Activated T-helper 17 cell treated with anti-CD3 and anti-CD28 coated beads, Interleukin-2, amount 50 U/mL, for 72 hours (primary cell): Measurements from ENCODE around the gene FASLG. TPM values are rescaled to one million over a fixed set of nuclear protein-coding genes. Genes with fewer than 3 reads are reported as not detected.
"Not testable (repeated sequence)": the region's sequence is repeated elsewhere in the genome, so short reads cannot be mapped to it uniquely, and the experiment has no call there.

Experiments used
- ATAC-seq: fragments of 150-1000 bp; cut with Tn5 transposase; replicated peaks from 2 replicates; pipeline ENCODE4 v1.10.0; 2021; ENCODE audit warnings: mild to moderate bottlenecking, moderate library complexity
- H3K27ac Mint-ChIP-seq: one replicate; pipeline ENCODE4 v1.8.0; 2022; ENCODE audit warnings: mixed read lengths
- H3K27me3 Mint-ChIP-seq: one replicate; pipeline ENCODE4 v1.8.0; 2022; ENCODE audit warnings: mixed read lengths
- H3K36me3 Mint-ChIP-seq: one replicate; pipeline ENCODE4 v1.8.0; 2022; ENCODE audit warnings: low read depth, mild to moderate bottlenecking, mixed read lengths
- H3K4me1 Mint-ChIP-seq: one replicate; pipeline ENCODE4 v1.8.0; 2022; ENCODE audit warnings: mixed read lengths
- H3K4me3 Mint-ChIP-seq: one replicate; pipeline ENCODE4 v1.8.0; 2022; ENCODE audit warnings: mild to moderate bottlenecking, mixed read lengths
- H3K9me3 Mint-ChIP-seq: one replicate; pipeline ENCODE4 v1.8.0; 2022; ENCODE audit warnings: mixed read lengths
- total RNA-seq, 2 donors: library from RNA; stranded (reverse); gene quantifications; one replicate each; pipeline ENCODE4 v1.2.3, GENCODE V29; 2022

FASLG gene
- total RNA-seq, 2 donors from 2014 or later: 2.7 to 11.3 TPM

- H3K27ac Mint-ChIP-seq: no peak overlapping the region
- H3K4me3 Mint-ChIP-seq: no peak overlapping the region
- H3K27me3 Mint-ChIP-seq: no peaks in the 10 kb centered on the region
- no peaks in the 10 kb centered on the region for H3K36me3 Mint-ChIP-seq
- H3K4me1 Mint-ChIP-seq: peaks cover 38% of the 10 kb centered on the region
- ATAC-seq: no peak
- H3K9me3 Mint-ChIP-seq: no peaks in the 10 kb centered on the region
Measured at GRCh38 chr1:172680733-172681275, 21.9 kb downstream of the FASLG start.

DNA sequence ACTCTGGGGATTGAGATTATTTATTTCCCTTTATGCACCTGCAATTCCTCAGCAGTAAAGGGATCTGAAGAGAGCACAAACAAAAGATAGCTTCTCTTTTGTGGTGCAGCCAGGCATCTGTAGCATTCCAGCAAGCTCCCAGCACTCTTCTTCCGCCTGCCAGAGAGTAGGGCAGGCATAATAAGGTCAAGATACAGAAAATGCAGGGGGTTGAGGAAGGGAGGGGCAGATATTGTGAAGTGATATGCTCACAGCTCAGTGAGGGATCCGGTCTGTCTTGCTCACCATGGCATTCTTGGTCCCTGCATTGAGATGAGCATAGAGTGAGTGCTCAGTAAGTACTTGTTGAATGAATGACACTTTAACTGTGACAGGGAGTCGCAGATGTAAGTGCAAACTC lies 23.9 kb downstream of the FASLG start:
- peak; percentile 47 for ATAC-seq
- Mint-ChIP-seq H3K4me1 (peaks cover 26% of the 10 kb centered on the region), H3K4me3 (no peak overlapping the region), H3K27ac (no peak overlapping the region), H3K9me3 (no peaks in the 10 kb centered on the region), H3K36me3 (no peaks in the 10 kb centered on the region), H3K27me3 (no peaks in the 10 kb centered on the region)

DNA sequence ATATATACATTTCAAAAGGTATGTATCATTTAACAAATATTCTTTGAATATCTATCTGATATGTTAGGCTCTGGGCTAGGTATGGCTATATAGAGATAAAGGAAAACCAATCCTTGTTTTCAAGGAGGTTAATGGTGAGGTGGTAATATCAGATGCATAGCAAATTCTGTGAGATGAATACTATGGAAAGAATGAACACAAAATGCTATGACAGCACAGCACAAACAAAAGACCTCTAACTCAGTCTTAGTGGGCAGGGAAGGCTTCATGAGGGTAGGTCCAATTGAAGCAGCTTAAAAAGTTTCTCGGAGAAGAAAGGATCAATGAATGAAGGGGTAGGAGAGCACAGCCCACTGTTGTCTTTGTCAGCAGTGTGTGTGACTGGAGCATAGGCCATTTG lies 27.2 kb downstream of the FASLG start:
- H3K27me3 Mint-ChIP-seq: no peaks in the 10 kb centered on the region
- no peak overlapping the region for H3K4me3 Mint-ChIP-seq
- H3K9me3 Mint-ChIP-seq: no peaks in the 10 kb centered on the region
- ATAC-seq: no peak
- H3K27ac Mint-ChIP-seq: no peak overlapping the region
- no peaks in the 10 kb centered on the region for H3K36me3 Mint-ChIP-seq
- peaks cover 12% of the 10 kb centered on the region for H3K4me1 Mint-ChIP-seq

- not testable (repeated sequence) for H3K4me3 Mint-ChIP-seq, H3K4me1 Mint-ChIP-seq, ATAC-seq, H3K36me3 Mint-ChIP-seq, H3K27me3 Mint-ChIP-seq, H3K9me3 Mint-ChIP-seq, H3K27ac Mint-ChIP-seq
Measured at GRCh38 chr1:172688428-172689085, 29.7 kb downstream of the FASLG start.

DNA sequence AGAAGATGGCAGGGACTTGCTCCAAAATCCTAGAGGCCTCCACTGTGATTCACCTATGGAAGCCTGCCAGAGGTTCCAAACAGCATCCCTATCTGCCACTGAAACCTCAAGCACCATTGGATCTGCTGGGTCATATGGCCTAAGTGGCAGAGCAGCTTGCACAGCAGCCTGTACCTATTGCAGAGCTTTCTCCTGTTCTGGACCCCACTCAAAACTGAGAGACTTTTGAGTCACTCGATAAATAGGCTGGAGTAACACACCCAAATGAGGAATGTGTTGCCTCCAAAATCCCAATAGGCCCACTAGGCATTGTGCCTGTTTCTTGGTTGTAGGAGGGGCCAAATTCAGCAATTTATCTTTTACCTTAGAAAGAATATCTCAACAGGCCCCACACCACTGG lies 32.0 kb downstream of the FASLG start:
- not testable (repeated sequence) for H3K4me1 Mint-ChIP-seq, H3K36me3 Mint-ChIP-seq, H3K27ac Mint-ChIP-seq, H3K27me3 Mint-ChIP-seq, H3K9me3 Mint-ChIP-seq, H3K4me3 Mint-ChIP-seq, ATAC-seq

DNA sequence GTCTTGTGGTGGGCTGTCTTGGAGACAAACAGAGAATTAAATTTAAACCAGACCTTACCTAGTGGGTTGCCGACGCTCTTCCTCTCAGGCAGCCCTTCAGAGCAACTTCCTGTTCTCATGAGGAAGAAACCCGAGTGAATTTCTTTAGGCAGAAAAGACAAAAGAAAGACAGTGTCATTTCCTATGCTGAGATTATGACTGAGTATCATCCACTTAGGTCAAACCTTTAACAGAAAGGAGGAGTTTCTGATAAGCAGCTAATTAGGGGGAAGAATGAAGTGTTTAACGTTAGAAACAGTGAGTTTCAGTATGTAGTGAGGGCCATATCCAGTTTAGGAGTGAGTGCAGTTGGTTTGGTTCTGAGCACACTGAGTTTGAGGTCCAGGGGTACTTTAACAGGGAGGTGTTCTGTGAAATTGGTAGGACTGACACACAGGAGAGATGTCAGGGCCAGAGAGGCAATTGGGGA lies 38.7 kb downstream of the FASLG start:
- no peaks in the 10 kb centered on the region for H3K9me3 Mint-ChIP-seq
- peaks cover 49% of the 10 kb centered on the region for H3K4me1 Mint-ChIP-seq
- H3K27ac Mint-ChIP-seq: peak overlapping the region; percentile 88
- H3K27me3 Mint-ChIP-seq: no peaks in the 10 kb centered on the region
- H3K36me3 Mint-ChIP-seq: no peaks in the 10 kb centered on the region
- peak overlapping the region; percentile 68 for H3K4me3 Mint-ChIP-seq
- ATAC-seq: peak; percentile 60

DNA sequence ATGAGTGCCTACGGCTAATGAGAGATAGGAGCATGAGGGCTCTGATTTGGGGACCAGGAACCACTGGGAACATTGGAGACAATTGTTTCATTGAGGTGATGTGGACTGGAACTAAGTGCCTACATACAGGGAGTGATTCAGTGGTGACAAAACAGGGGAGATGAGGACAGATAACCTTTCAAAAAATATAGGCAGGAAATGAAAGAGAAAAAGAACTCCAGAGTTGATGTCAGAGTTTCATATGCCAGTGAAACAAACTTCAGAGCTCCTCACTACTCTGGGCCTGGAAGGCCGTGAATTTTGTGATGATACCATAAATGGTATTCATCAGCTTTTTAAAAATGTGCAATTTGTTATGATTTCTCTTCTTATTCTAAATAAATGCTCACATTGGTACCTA lies 39.3 kb downstream of the FASLG start:
- Mint-ChIP-seq H3K36me3 (no peaks in the 10 kb centered on the region), H3K27ac (peak overlapping the region; percentile 88), H3K9me3 (no peaks in the 10 kb centered on the region), H3K4me1 (peaks cover 49% of the 10 kb centered on the region), H3K27me3 (no peaks in the 10 kb centered on the region), H3K4me3 (peak overlapping the region; percentile 68)
- peak; percentile 71 for ATAC-seq

GRCh38 chr1:172699111-172699510 lies 40.2 kb downstream of the FASLG start:
- no peaks in the 10 kb centered on the region for H3K9me3 Mint-ChIP-seq
- H3K4me1 Mint-ChIP-seq: peaks cover 49% of the 10 kb centered on the region
- H3K27me3 Mint-ChIP-seq: no peaks in the 10 kb centered on the region
- peak overlapping the region; percentile 88 for H3K27ac Mint-ChIP-seq
- peak overlapping the region; percentile 68 for H3K4me3 Mint-ChIP-seq
- ATAC-seq: peak; percentile 82
- H3K36me3 Mint-ChIP-seq: no peaks in the 10 kb centered on the region

DNA sequence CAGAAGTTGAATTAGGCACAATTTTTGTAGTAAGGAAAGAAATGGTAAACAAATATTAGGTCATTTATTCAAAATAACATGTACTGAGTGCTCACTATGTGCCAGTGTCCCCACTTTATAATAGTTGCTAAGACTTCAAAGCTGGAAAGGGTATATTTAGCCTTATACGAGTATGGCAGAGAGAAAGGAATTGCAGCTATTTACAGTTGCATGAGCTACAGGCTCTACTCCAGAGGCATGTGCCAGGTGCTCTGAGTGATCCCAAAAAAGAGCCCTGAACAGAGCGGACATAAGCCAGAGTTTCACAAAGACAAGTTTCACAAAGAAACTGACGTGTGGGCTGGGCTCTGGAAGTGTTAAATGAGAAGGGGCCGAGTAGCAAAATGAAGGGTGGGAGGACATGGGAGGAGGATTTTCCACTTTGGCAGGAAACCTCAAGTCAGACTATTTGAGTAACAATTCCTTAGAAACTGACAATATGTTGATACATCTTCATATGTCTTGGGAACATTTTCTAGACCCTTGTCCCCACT lies 40.9 kb downstream of the FASLG start:
- H3K27me3 Mint-ChIP-seq: no peaks in the 10 kb centered on the region
- H3K4me3 Mint-ChIP-seq: peak overlapping the region; percentile 68
- no peaks in the 10 kb centered on the region for H3K9me3 Mint-ChIP-seq
- peak overlapping the region; percentile 88 for H3K27ac Mint-ChIP-seq
- peaks cover 49% of the 10 kb centered on the region for H3K4me1 Mint-ChIP-seq
- no peaks in the 10 kb centered on the region for H3K36me3 Mint-ChIP-seq
- ATAC-seq: peak; percentile 2

DNA sequence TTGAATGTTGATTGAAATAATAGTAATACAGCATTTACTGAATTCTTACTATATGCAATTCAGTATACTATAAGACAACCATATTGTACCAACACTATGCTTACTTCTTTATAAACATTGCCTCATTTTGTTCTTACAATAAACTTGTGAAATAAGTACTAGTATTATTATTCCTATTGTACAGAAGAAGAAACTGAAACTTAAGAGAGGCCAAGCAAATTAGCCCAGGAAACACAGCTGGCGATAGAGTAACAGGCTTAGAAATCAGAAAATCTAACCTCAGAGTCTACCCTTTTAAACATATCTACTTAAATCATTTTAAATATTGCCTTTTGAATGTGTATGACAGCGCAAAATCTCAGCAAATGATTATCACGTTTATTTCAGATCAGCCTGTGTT lies 41.7 kb downstream of the FASLG start:
- H3K27ac Mint-ChIP-seq: no peak overlapping the region
- no peak for ATAC-seq
- peak overlapping the region; percentile 68 for H3K4me3 Mint-ChIP-seq
- no peaks in the 10 kb centered on the region for H3K36me3 Mint-ChIP-seq
- H3K9me3 Mint-ChIP-seq: no peaks in the 10 kb centered on the region
- H3K4me1 Mint-ChIP-seq: peaks cover 47% of the 10 kb centered on the region
- no peaks in the 10 kb centered on the region for H3K27me3 Mint-ChIP-seq

DNA sequence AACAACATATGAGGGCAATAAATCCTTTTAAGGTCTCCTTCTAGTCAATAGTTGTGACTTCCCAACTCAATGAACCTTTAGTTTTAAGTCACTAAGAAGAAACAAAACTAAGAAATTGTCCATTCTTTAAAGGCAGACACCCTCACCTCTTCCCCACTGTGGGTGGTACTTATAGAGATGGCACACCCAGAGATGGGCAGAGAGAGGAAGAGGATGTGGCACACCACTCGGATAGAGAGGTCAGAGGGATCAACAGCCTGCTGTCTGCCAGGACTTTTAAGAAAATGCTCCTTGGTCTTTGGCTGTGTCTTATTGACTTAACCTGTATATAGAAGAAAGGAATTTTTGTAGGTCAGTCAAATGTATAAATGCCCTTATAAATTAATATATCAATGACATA lies 45.1 kb downstream of the FASLG start:
- H3K4me3 Mint-ChIP-seq: no peak overlapping the region
- peak overlapping the region; percentile 0 for H3K27ac Mint-ChIP-seq
- ATAC-seq: no peak

DNA sequence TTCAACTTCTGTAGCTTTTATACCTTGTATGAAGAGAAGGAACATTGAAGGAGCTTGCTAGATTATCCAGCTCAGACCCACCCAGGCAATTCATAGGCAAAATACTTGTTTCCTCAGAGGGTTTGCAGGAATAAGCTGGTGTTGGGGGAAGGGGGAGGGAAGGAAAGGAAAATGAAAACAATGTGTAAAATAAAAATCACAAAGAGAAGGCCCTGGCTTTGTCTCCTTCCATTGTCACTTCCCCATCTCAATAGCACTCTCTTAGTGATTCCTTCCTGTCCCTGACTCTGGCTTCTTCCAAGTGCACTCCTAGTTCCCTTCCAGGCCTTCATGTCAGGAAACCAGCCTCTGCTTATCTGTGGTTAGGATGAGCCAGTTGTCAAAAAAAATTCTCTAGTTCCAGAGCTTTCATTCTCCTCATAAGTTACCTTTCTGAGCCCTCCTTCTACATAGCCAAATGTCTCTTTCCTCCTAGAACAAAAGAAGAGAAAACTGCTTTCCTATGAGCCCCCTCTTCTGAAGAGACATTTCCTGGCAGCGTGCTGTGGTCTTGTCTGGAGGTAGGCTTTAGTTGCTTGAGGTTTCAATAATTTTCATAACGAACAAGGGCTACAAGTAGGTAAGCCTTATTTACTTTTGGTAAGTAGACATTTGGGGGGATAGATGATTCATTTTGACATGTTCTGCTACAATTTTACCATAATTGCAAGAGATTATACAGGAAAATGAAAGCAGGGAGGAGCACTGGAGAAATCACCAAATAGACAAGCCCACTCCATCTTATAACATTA lies 45.7 kb downstream of the FASLG start:
- Mint-ChIP-seq H3K36me3 (no peaks in the 10 kb centered on the region), H3K27ac (peak overlapping the region; percentile 0), H3K27me3 (no peaks in the 10 kb centered on the region), H3K4me3 (no peak overlapping the region), H3K4me1 (peaks cover 29% of the 10 kb centered on the region), H3K9me3 (no peaks in the 10 kb centered on the region)
- ATAC-seq: no peak

More for the DNA sequence above, 45.1 kb downstream of the FASLG start:
- Mint-ChIP-seq H3K9me3 (no peaks in the 10 kb centered on the region), H3K4me1 (peaks cover 33% of the 10 kb centered on the region), H3K27me3 (no peaks in the 10 kb centered on the region), H3K36me3 (no peaks in the 10 kb centered on the region)

- no peaks in the 10 kb centered on the region for H3K36me3 Mint-ChIP-seq
- no peak overlapping the region for H3K4me3 Mint-ChIP-seq
- peak; percentile 88 for ATAC-seq
- peaks cover 31% of the 10 kb centered on the region for H3K4me1 Mint-ChIP-seq
- H3K27me3 Mint-ChIP-seq: no peaks in the 10 kb centered on the region
- H3K9me3 Mint-ChIP-seq: no peaks in the 10 kb centered on the region
- peak overlapping the region; percentile 84 for H3K27ac Mint-ChIP-seq
Measured at GRCh38 chr1:172708452-172708851, 49.5 kb downstream of the FASLG start.

DNA sequence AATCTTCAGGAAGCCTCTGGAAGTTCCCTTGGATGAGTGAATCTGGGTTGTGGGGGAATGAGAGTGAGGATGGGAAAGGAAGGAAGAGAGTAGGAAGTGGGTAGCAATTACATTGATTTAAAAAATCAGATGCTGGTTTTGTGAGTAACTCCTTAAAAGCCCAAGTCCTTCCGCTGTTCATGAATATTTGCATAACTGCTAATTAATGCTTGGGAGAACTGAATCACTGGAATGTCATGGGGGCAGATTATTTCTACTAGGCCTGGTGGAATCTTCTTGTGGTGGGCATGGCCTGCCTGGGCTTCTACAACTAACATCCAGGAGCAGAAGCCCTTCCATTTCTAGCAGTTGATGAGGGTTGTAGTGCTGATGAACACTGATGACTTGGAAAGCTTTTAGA lies 52.7 kb downstream of the FASLG start:
- no peaks in the 10 kb centered on the region for H3K36me3 Mint-ChIP-seq
- H3K4me3 Mint-ChIP-seq: no peak overlapping the region
- no peaks in the 10 kb centered on the region for H3K9me3 Mint-ChIP-seq
- H3K27me3 Mint-ChIP-seq: no peaks in the 10 kb centered on the region
- H3K27ac Mint-ChIP-seq: no peak overlapping the region
- ATAC-seq: no peak
- H3K4me1 Mint-ChIP-seq: peaks cover 39% of the 10 kb centered on the region

GRCh38 chr1:172713466-172713865 lies 54.6 kb downstream of the FASLG start:
- Mint-ChIP-seq H3K4me3 (no peak overlapping the region), H3K9me3 (no peaks in the 10 kb centered on the region), H3K27me3 (no peaks in the 10 kb centered on the region), H3K27ac (no peak overlapping the region), H3K4me1 (peaks cover 33% of the 10 kb centered on the region), H3K36me3 (no peaks in the 10 kb centered on the region)
- no peak for ATAC-seq
